ENCODE measurements around the gene THEMIS2. TPM values are rescaled to one million over a fixed set of nuclear protein-coding genes. Genes with fewer than 3 reads are reported as not detected.

THEMIS2 gene
- total and polyA plus RNA-seq, 2 experiments from 2014 or later = 8.1 to 32.4 TPM

- H3K4me3 ChIP-seq = no peak overlapping the region
- Mint-ChIP-seq H3K27ac (0 out of 2 replicates have a peak overlapping the region, but pooled peaks have one; percentile 15), H3K27me3 (ENCODE audit: insufficient read depth, low read depth, poor library complexity) (peaks cover 11% of the 10 kb centered on the region)
Observed at GRCh38 chr1:27885114-27885528, 12.8 kb downstream of the THEMIS2 start.

GRCh38 chr1:27885621-27886352 is 13.4 kb downstream of the THEMIS2 start:
- H3K27me3 Mint-ChIP-seq (ENCODE audit: insufficient read depth, low read depth, poor library complexity) = peaks cover 11% of the 10 kb centered on the region
- no peaks in the 10 kb centered on the region for H3K9me3 Mint-ChIP-seq
- Histone ChIP-seq H4K20me1 (replicated peaks; ENCODE audit: insufficient read depth) (no peaks in the 10 kb centered on the region), H3K79me2 (replicated peaks; ENCODE audit: insufficient read depth) (no peaks in the 10 kb centered on the region), H3K4me1 (ENCODE audit: insufficient read depth) (no peaks in the 10 kb centered on the region), H3K4me3 (no peak overlapping the region), H3K27me3 (ENCODE audit: insufficient read depth) (no peaks in the 10 kb centered on the region), H2AFZ (no peak overlapping the region), H3K9me2 (ENCODE audit: insufficient read depth) (no peaks in the 10 kb centered on the region), H3K27ac (ENCODE audit: low read depth) (no peak overlapping the region), H3K4me2 (no peak overlapping the region), H3F3A (replicated peaks; ENCODE audit: low read depth) (0 out of 2 replicates have a peak, but pooled peaks cover 3% of the 10 kb centered on the region), H3K36me3 (ENCODE audit: insufficient read depth) (peaks cover 11% of the 10 kb centered on the region)
- peaks cover 34% of the 10 kb centered on the region for H3K36me3 Mint-ChIP-seq (ENCODE audit: low read depth)
- no peaks in the 10 kb centered on the region for H3K4me1 Mint-ChIP-seq
- no peak overlapping the region for H3K27ac Mint-ChIP-seq
- no peak for ATAC-seq
- no peak for DNase-seq (ENCODE audit: low spot score)
- TF ChIP-seq CREB1 (CRISPR knock-in tag; IDR thresholded peaks at IDR 0.05; ENCODE audit: low read depth) (no peak), NANOG (IDR thresholded peaks at IDR 0.05; ENCODE audit: borderline replicate concordance) (no peak), POLR2AphosphoS5 (IDR thresholded peaks at IDR 0.05; ENCODE audit: low read depth) (no peak), JUNB (IDR thresholded peaks at IDR 0.05; ENCODE audit: unreplicated experiment) (no peak)
- H3K4me3 Mint-ChIP-seq = no peak overlapping the region

More at GRCh38 chr1:27885114-27885528, 12.8 kb downstream of the THEMIS2 start:
- H3K4me1 ChIP-seq (ENCODE audit: insufficient read depth) = no peaks in the 10 kb centered on the region
- no peaks in the 10 kb centered on the region for H4K20me1 ChIP-seq (replicated peaks; ENCODE audit: insufficient read depth)
- no peaks in the 10 kb centered on the region for H3K9me2 ChIP-seq (ENCODE audit: insufficient read depth)
- no peaks in the 10 kb centered on the region for H3K27me3 ChIP-seq (ENCODE audit: insufficient read depth)
- no peak overlapping the region for H3K4me2 ChIP-seq
- H3K4me3 Mint-ChIP-seq = no peak overlapping the region
- DNase-seq (ENCODE audit: low spot score) = no peak
- no peak for TF ChIP-seq ZNF331 (CRISPR knock-in tag; IDR thresholded peaks at IDR 0.05; ENCODE audit: low read depth)
- TF ChIP-seq STAT1 (IDR thresholded peaks at IDR 0.05; ENCODE audit: unreplicated experiment) = no peak
- H3K79me2 ChIP-seq (replicated peaks; ENCODE audit: insufficient read depth) = no peaks in the 10 kb centered on the region
- H3K9me3 Mint-ChIP-seq = no peaks in the 10 kb centered on the region
- peaks cover 11% of the 10 kb centered on the region; the same call in 1 of the 2 replicates for H3K36me3 ChIP-seq (ENCODE audit: insufficient read depth)
- H3F3A ChIP-seq (replicated peaks; ENCODE audit: low read depth) = 0 out of 2 replicates have a peak, but pooled peaks cover 3% of the 10 kb centered on the region
- no peak overlapping the region for H2AFZ ChIP-seq
- H3K4me1 Mint-ChIP-seq = no peaks in the 10 kb centered on the region
- no peak for ATAC-seq
- no peak overlapping the region for H3K27ac ChIP-seq (ENCODE audit: low read depth)
- peaks cover 29% of the 10 kb centered on the region for H3K36me3 Mint-ChIP-seq (ENCODE audit: low read depth)

- DNase-seq (ENCODE audit: low spot score) = no peak
- no peak overlapping the region for H2AFZ ChIP-seq
- no peaks in the 10 kb centered on the region for H3K9me2 ChIP-seq (ENCODE audit: insufficient read depth)
- Mint-ChIP-seq H3K9me3 (no peaks in the 10 kb centered on the region), H3K27me3 (ENCODE audit: insufficient read depth, low read depth, poor library complexity) (peaks cover 11% of the 10 kb centered on the region), H3K4me1 (no peaks in the 10 kb centered on the region), H3K4me3 (no peak overlapping the region), H3K27ac (no peak overlapping the region), H3K36me3 (ENCODE audit: low read depth) (peaks cover 37% of the 10 kb centered on the region)
- no peak for ATAC-seq
- H4K20me1 ChIP-seq (replicated peaks; ENCODE audit: insufficient read depth) = no peaks in the 10 kb centered on the region
- H3K27me3 ChIP-seq (ENCODE audit: insufficient read depth) = no peaks in the 10 kb centered on the region
- H3K36me3 ChIP-seq (ENCODE audit: insufficient read depth) = peaks cover 14% of the 10 kb centered on the region
- H3K4me1 ChIP-seq (ENCODE audit: insufficient read depth) = no peaks in the 10 kb centered on the region
- no peaks in the 10 kb centered on the region for H3K79me2 ChIP-seq (replicated peaks; ENCODE audit: insufficient read depth)
- peaks cover 4% of the 10 kb centered on the region; the same call in 1 of the 2 replicates for H3F3A ChIP-seq (replicated peaks; ENCODE audit: low read depth)
- H3K4me3 ChIP-seq = no peak overlapping the region
- H3K4me2 ChIP-seq = no peak overlapping the region
- no peak overlapping the region for H3K27ac ChIP-seq (ENCODE audit: low read depth)
- TF ChIP-seq CREB1 (CRISPR knock-in tag; IDR thresholded peaks at IDR 0.05; ENCODE audit: low read depth) = no peak
- no peak for TF ChIP-seq ZNF462 (CRISPR knock-in tag; IDR thresholded peaks at IDR 0.05)
- TF ChIP-seq ZNF331 (CRISPR knock-in tag; IDR thresholded peaks at IDR 0.05; ENCODE audit: low read depth) = no peak
- no peak for TF ChIP-seq CTCF (conservative IDR thresholded peaks at IDR 0.05; ENCODE audit: low read depth in 2 of 2)
- no peak for TF ChIP-seq JUNB (IDR thresholded peaks at IDR 0.05; ENCODE audit: unreplicated experiment)
Observed at GRCh38 chr1:27886353-27886679, 14.0 kb downstream of the THEMIS2 start.
